ENCODE results near the gene RAPGEF2.
"Not testable (repeated sequence)": the region's sequence is repeated elsewhere in the genome, so short reads cannot be mapped to it uniquely, and the experiment has no call there.

RAPGEF2 gene, protein sequence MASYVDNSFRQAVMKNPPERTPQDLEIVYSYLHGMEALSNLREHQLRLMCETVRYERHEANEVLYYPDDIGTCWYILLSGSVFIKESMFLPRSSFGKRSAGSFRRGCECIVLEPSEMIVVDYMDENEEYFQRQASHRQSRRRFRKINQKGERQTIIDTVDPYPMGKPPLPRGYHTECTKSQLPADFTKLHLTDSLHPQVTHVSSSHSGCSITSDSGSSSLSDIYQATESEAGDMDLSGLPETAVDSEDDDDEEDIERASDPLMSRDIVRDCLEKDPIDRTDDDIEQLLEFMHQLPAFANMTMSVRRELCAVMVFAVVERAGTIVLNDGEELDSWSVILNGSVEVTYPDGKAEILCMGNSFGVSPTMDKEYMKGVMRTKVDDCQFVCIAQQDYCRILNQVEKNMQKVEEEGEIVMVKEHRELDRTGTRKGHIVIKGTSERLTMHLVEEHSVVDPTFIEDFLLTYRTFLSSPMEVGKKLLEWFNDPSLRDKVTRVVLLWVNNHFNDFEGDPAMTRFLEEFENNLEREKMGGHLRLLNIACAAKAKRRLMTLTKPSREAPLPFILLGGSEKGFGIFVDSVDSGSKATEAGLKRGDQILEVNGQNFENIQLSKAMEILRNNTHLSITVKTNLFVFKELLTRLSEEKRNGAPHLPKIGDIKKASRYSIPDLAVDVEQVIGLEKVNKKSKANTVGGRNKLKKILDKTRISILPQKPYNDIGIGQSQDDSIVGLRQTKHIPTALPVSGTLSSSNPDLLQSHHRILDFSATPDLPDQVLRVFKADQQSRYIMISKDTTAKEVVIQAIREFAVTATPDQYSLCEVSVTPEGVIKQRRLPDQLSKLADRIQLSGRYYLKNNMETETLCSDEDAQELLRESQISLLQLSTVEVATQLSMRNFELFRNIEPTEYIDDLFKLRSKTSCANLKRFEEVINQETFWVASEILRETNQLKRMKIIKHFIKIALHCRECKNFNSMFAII (N-terminal part only)

DNA sequence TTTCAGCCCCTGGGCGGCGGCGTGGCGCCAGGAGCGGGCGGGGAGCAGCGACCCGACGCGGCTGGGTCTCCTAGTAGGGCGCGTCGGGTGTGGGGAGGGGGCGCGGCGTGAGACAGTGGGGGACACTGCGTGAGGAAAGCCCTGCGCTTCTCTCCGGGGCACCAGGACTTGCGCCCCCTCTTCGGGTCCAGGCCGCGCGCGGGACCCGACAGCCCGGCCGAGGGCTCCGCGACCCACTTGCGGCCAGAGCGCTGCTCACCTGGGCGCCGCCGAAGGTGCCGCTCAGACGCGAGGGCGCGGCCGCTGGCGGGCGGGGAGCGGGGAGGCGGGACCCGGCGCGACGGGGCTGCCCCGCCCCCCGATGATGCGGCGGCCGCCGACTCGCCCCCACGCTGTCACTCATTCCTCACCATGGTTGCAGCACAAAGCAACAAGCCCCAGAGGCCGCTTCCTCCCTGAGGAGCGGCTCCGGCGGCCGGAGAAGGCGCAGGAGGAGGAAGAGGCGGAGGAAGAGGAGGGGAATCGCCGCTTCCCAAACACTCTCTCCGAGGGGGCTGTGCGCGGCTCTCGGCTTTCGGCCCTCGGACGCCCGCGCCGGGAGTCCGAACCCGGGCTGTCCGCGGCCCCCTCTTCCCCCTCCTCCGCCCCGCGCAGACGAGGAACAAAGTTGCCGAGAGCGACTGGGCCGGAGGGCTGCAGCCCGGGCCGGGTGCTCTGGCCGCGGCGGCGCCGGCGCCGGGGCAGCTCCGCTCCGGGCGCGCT lies at the start of gene RAPGEF2:
RAPGEF2 (plus strand) TSS at position 458 of the 762 bp plus-strand sequence. CDS start 1,084 bp downstream, outside the sequence.
- DNase-seq: peak; percentile 90 to 92

DNA sequence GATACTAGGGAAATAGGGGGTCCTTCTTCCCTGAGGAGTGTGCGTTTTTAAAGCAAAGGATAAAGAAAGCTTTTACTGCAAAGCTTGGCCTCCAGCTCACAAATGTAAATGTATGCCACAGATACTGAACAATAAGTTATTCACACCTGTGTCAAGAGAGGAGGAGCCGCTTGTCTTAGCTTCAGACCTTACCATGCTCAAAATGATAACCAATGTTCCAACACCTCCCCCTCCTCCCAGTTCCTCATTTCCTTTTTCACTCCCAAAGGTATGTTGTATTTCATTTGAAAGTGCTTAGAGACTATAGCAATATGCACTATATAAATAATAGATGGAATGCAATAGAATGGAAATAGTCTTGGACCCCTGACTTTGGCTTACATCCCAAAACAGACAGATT lies 47.0 kb upstream of the RAPGEF2 start:
- no peak for DNase-seq

GRCh38 chr4:159060161-159060560 lies 42.7 kb upstream of the RAPGEF2 start:
- DNase-seq: no peak

- DNase-seq: no peak
Observed at GRCh38 chr4:159062381-159062780, 40.5 kb upstream of the RAPGEF2 start.

GRCh38 chr4:159065513-159066240 lies 37.2 kb upstream of the RAPGEF2 start:
- DNase-seq: no peak

GRCh38 chr4:159068139-159068538 lies 34.7 kb upstream of the RAPGEF2 start:
- DNase-seq: not testable (repeated sequence)

DNA sequence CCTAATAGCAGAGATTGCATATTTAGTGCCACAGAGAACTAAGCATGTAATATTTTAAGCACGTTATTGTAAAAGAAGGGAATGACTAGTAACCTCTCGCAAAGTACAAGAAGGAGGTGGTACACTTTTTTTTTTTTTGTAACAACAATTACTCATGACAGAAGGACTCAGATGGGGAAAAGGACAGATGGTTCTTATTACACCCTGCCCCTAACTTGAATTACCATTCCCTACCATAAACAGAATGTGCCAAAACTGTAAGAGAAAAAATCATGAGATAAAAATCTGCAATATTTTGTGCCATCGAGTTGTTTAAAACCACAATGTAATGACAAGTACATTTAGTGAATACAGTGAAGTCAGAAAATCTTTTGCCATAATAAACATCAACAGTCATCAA lies 33.0 kb upstream of the RAPGEF2 start:
- DNase-seq: no peak

- DNase-seq: no peak
Observed at GRCh38 chr4:159070742-159071141, 32.1 kb upstream of the RAPGEF2 start.

- DNase-seq: no peak
Observed at GRCh38 chr4:159071178-159071968, 31.5 kb upstream of the RAPGEF2 start.

GRCh38 chr4:159071969-159072765 lies 30.7 kb upstream of the RAPGEF2 start:
- no peak for DNase-seq

DNA sequence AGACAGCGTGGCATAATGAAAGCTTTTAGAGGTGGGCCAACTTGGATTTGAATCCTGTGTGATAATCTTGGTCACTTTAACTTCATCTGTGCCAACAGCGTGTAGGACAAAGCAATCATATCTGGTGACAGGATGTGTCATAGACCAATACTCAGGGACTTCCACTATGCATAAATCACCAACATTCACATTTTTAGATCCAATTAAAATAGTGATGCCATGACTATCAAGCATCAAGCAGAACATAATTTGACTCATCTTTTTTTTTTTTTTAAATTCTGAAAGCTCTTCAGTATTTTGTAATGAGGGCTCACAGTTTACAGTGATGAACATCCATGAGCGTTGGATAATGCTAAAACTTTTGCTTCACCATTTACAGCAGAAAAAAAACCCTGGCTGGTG lies 27.3 kb upstream of the RAPGEF2 start:
- no peak for DNase-seq

DNA sequence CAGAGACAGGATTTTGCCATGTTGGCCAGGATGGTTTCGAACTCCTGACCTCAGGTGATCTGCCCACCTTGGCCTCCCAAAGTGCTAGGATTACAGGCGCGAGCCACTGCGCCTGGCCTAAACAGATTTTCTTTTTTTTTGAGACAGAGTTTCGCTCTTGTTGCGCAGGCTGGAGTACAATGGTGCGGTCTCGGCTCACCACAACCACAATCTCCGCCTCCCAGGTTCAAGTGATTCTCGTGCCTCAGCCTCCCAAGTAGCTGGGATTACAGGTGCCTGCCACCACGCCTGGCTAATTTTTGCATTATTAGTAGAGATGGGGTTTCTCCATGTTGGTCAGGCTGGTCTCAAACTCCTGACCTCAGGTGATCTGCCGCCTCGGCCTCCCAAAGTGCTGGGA lies 25.9 kb upstream of the RAPGEF2 start:
- not testable (repeated sequence) for DNase-seq

GRCh38 chr4:159077702-159078495 lies 25.0 kb upstream of the RAPGEF2 start:
- no peak for DNase-seq

GRCh38 chr4:159079074-159079473 lies 23.8 kb upstream of the RAPGEF2 start:
- DNase-seq: no peak

DNA sequence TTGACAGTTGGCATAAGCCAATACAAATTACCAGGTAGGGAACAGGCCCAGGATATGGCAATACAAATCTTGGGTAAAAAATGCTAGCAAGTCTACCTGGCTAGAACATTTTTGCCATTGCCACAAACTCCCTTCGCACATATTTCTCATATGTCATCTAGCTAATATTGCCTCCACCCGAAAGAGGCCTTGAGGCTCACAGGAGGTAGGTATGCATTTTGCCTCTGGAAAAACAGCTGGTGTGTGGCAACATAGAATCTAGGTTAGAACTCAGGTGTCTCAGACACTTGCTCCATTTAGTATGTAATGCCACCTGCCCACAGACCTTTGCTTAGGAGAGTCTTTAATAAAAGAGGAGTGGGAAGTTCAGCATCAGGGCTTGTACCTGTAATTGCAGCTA lies 16.3 kb upstream of the RAPGEF2 start:
- no peak for DNase-seq

GRCh38 chr4:159090255-159090654 lies 12.6 kb upstream of the RAPGEF2 start:
- DNase-seq: no peak

GRCh38 chr4:159094156-159094555 lies 8.7 kb upstream of the RAPGEF2 start:
- DNase-seq: not testable (repeated sequence)

DNA sequence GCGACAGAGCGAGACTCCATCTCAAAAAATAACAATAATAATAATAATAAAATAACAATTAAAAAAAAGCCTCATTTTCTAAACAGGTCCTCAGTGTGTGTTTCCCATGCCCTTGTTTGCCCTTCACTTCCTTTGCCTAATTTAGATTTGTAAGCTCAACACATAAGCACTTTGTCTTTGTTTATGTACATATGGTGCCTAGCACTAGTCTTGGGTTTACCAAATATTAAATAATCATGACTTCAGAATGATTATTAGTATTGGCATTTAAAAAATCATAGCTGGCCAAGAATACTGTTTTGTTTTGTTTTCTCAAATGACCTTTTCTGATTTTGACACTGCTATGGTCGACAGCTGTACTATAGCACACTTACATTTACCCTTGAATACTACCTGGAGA lies 6.4 kb upstream of the RAPGEF2 start:
- no peak for DNase-seq

DNA sequence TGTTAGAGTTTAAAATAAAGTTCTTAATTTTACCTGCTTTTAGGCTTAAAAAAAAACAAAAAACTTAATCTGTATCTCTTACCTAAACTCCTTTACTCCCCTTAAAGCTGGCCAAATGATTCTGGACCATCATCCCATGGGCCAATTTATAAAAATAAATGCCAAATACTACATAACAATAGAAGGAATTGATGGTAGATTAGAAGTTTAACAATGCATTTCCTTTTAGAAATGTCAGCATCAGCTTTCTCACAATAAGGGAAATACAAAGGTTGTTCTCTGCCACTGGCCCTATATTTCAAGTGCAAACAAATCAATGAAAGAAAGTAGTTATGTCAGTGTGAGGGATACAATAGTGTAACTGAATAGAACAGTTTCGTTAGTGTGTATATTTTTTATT lies 5.7 kb upstream of the RAPGEF2 start:
- no peak for DNase-seq

- no peak for DNase-seq
Observed at GRCh38 chr4:159097785-159098184, 5.1 kb upstream of the RAPGEF2 start.

Measured in Kasumi-1 (cell line).